H9 (cell line): ENCODE results near the gene KRTAP21-3. TPM values are rescaled to one million over a fixed set of nuclear protein-coding genes. Genes with fewer than 3 reads are reported as not detected.

Experiments
- DNase-seq: peaks from one replicate; pipeline ENCODE4 v3.0.0-alpha.2; 2017
- H2AFZ ChIP-seq: one replicate; pipeline ENCODE4 v1.6.1; 2013; ENCODE audit warnings: mild to moderate bottlenecking, low read length, control low read depth, moderate library complexity
- H2AK5ac ChIP-seq: 2 replicates; pipeline ENCODE4 v1.6.1; 2013; ENCODE audit warnings: low read length, control low read depth, mixed read lengths; ENCODE audit not compliant: insufficient read length
- H2BK120ac ChIP-seq: one replicate; pipeline ENCODE4 v1.6.1; 2013; ENCODE audit warnings: low read depth, mild to moderate bottlenecking, low read length, control low read depth, inconsistent platforms; ENCODE audit not compliant: poor library complexity, severe bottlenecking
- H2BK12ac ChIP-seq: 2 replicates; pipeline ENCODE4 v1.6.1; 2013; ENCODE audit warnings: low read length, control low read depth, mixed read lengths, low read depth; ENCODE audit not compliant: insufficient read length
- H2BK15ac ChIP-seq: 2 replicates; pipeline ENCODE4 v1.6.1; 2013; ENCODE audit warnings: low read depth, low read length, control low read depth
- H2BK20ac ChIP-seq: one replicate; pipeline ENCODE4 v1.6.1; 2013; ENCODE audit warnings: low read depth, mild to moderate bottlenecking, low read length, control low read depth, inconsistent platforms; ENCODE audit not compliant: poor library complexity, severe bottlenecking
- H2BK5ac ChIP-seq: 2 replicates; pipeline ENCODE4 v1.6.1; 2013; ENCODE audit warnings: low read length, control low read depth, mixed read lengths; ENCODE audit not compliant: insufficient read length
- H3K14ac ChIP-seq: 2 replicates; pipeline ENCODE4 v1.6.1; 2013; ENCODE audit warnings: low read length, control low read depth; ENCODE audit not compliant: insufficient read depth
- H3K18ac ChIP-seq: 2 replicates; pipeline ENCODE4 v1.6.1; 2013; ENCODE audit warnings: low read depth, mild to moderate bottlenecking, mixed read lengths, low read length, control low read depth; ENCODE audit not compliant: insufficient read length
- H3K23ac ChIP-seq: 2 replicates; pipeline ENCODE4 v1.6.1; 2013; ENCODE audit warnings: low read length, control low read depth, mixed read lengths, low read depth; ENCODE audit not compliant: insufficient read length
- H3K23me2 ChIP-seq: 2 replicates; pipeline ENCODE4 v1.6.1; 2013; ENCODE audit warnings: low read depth, mild to moderate bottlenecking, mixed read lengths, low read length, control low read depth; ENCODE audit not compliant: insufficient read length, poor library complexity, severe bottlenecking
- H3K27ac ChIP-seq: 2 replicates; pipeline ENCODE4 v1.5.1; 2013; ENCODE audit warnings: low read length, control low read depth, mixed read lengths, low read depth; ENCODE audit not compliant: insufficient read length
- H3K27me3 ChIP-seq: 2 replicates; pipeline ENCODE4 v1.6.1; 2013; ENCODE audit warnings: low read length, control low read depth, inconsistent platforms; ENCODE audit not compliant: insufficient read depth
- H3K4ac ChIP-seq: 2 replicates; pipeline ENCODE4 v1.6.1; 2013; ENCODE audit warnings: low read depth, mild to moderate bottlenecking, control low read depth, inconsistent platforms, low read length, moderate library complexity
- H3K4me1 ChIP-seq: 2 replicates; pipeline ENCODE4 v1.6.1; 2013; ENCODE audit warnings: low read length, control low read depth, inconsistent platforms; ENCODE audit not compliant: insufficient read depth
- H3K4me2 ChIP-seq: 2 replicates; pipeline ENCODE4 v1.6.1; 2013; ENCODE audit warnings: low read length, control low read depth, mixed read lengths; ENCODE audit not compliant: insufficient read length, insufficient read depth
- H3K56ac ChIP-seq: 2 replicates; pipeline ENCODE4 v1.6.1; 2013; ENCODE audit warnings: low read depth, mild to moderate bottlenecking, mixed read lengths, low read length, control low read depth; ENCODE audit not compliant: insufficient read length
- H3K79me1 ChIP-seq: 2 replicates; pipeline ENCODE4 v1.6.1; 2013; ENCODE audit warnings: low read depth, mild to moderate bottlenecking, moderate library complexity, low read length, control low read depth, inconsistent platforms; ENCODE audit not compliant: insufficient read depth, poor library complexity, severe bottlenecking
- H3K79me2 ChIP-seq: 2 replicates; pipeline ENCODE4 v1.6.1; 2013; ENCODE audit warnings: low read length, control low read depth, inconsistent platforms; ENCODE audit not compliant: insufficient read depth
- H3K9ac ChIP-seq: 2 replicates; pipeline ENCODE4 v1.6.1; 2013; ENCODE audit warnings: low read length, control low read depth, mixed read lengths; ENCODE audit not compliant: insufficient read length; ENCODE audit errors: extremely low read depth
- H3K9me3 ChIP-seq: one replicate; pipeline ENCODE4 v1.6.1; 2013; ENCODE audit warnings: low read depth, low read length, inconsistent platforms; ENCODE audit not compliant: control insufficient read depth
- H3T11ph ChIP-seq: one replicate; pipeline ENCODE4 v1.6.1; 2013; ENCODE audit warnings: mild to moderate bottlenecking, low read length, control low read depth, inconsistent platforms
- H4K20me1 ChIP-seq: one replicate; pipeline ENCODE4 v1.6.1; 2013; ENCODE audit not compliant: control insufficient read depth, insufficient read length, insufficient read depth
- H4K5ac ChIP-seq: 2 replicates; pipeline ENCODE4 v1.6.1; 2013; ENCODE audit warnings: low read depth, mild to moderate bottlenecking, mixed read lengths, low read length, control low read depth; ENCODE audit not compliant: insufficient read length
- H4K8ac ChIP-seq: replicated peaks from 2 replicates; pipeline ENCODE4 v1.6.1; 2013; ENCODE audit warnings: low read length, control low read depth, mixed read lengths, low read depth; ENCODE audit not compliant: insufficient read length
- H4K91ac ChIP-seq: 2 replicates; pipeline ENCODE4 v1.6.1; 2013; ENCODE audit warnings: low read depth, mild to moderate bottlenecking, moderate library complexity, mixed read lengths, low read length, control low read depth; ENCODE audit not compliant: insufficient read length
- H3K27ac Mint-ChIP-seq, 3 experiments: 2 replicates in 2 of 3; 3 replicates in 1 of 3; pipeline ENCODE4 v1.8.0; 2020 to 2021; ENCODE audit warnings: mixed read lengths in 3 of 3, mild to moderate bottlenecking in 1 of 3, moderate library complexity in 1 of 3
- H3K27me3 Mint-ChIP-seq: 2 replicates; pipeline ENCODE4 v1.8.0; 2021; ENCODE audit warnings: low read depth, mild to moderate bottlenecking, moderate library complexity, mixed read lengths
- H3K36me3 Mint-ChIP-seq, 3 experiments: 2 replicates in 2 of 3; 3 replicates in 1 of 3; pipeline ENCODE4 v1.8.0; 2020 to 2021; ENCODE audit warnings: low read depth in 3 of 3, mixed read lengths in 3 of 3; ENCODE audit not compliant: insufficient read depth in 1 of 3
- H3K4me1 Mint-ChIP-seq, 2 experiments: 2 replicates each; pipeline ENCODE4 v1.8.0; 2020; ENCODE audit warnings: mixed read lengths in 2 of 2
- H3K4me3 Mint-ChIP-seq, 2 experiments: 2 replicates in 1 of 2; 3 replicates in 1 of 2; pipeline ENCODE4 v1.8.0; 2020 to 2021; ENCODE audit warnings: mild to moderate bottlenecking in 2 of 2, mixed read lengths in 2 of 2, moderate library complexity in 1 of 2
- H3K9me3 Mint-ChIP-seq, 2 experiments: 2 replicates in 1 of 2; 3 replicates in 1 of 2; pipeline ENCODE4 v1.8.0; 2020; ENCODE audit warnings: mild to moderate bottlenecking in 2 of 2, mixed read lengths in 2 of 2, moderate library complexity in 1 of 2
- CTCF ChIP-seq: fragments of 200-600 bp; sonication (generic); conservative IDR thresholded peaks from 3 replicates; pipeline ENCODE4 v1.8.0; 2021; ENCODE audit warnings: antibody characterized with exemption, mild to moderate bottlenecking
- WGBS: extraction: QIAGEN DNeasy Blood & Tissue Kit; methylation state at CpG from one replicate; pipeline ENCODE4 v1.1.7; 2013; ENCODE audit warnings: missing lambda C conversion rate, low lambda C conversion rate, mixed read lengths; ENCODE audit not compliant: insufficient read length; ENCODE audit errors: extremely low coverage; 5-methylcytosine and 5-hydroxymethylcytosine counted together
- total RNA-seq: library from RNA; stranded (reverse); gene quantifications from 2 replicates; pipeline ENCODE4 v1.2.1, GENCODE V29; 2021

Gene KRTAP21-3
- total RNA-seq, 1 experiment from 2014 or later, result not detected

GRCh38 chr21:30726726-30727125, 8.1 kb upstream of the KRTAP21-3 start:
- no peak overlapping the region for H4K8ac ChIP-seq
- no peak overlapping the region for H2BK20ac ChIP-seq
- no peaks in the 10 kb centered on the region for H3K23me2 ChIP-seq
- no peak overlapping the region for H3K4ac ChIP-seq
- no peaks in the 10 kb centered on the region for H3K79me1 ChIP-seq
- no peaks in the 10 kb centered on the region for H4K20me1 ChIP-seq
- no peak overlapping the region for H3K18ac ChIP-seq
- no peak overlapping the region for H4K5ac ChIP-seq
- no peak overlapping the region for H2BK15ac ChIP-seq
- Mint-ChIP-seq H3K4me1 (no peaks in the 10 kb centered on the region), H3K9me3 (peaks cover 6 to 50% of the 10 kb centered on the region in 2 experiments; a peak in 4 of 5 replicates), H3K27ac (no peak overlapping the region), H3K27me3 (peaks cover 3% of the 10 kb centered on the region; the same call in 1 of the 2 replicates), H3K36me3 (peaks cover 0 to 33% (median 0%) of the 10 kb centered on the region in 3 experiments; a peak in 3 of 7 replicates), H3K4me3 (no peak overlapping the region)
- H3K23ac ChIP-seq, result no peak overlapping the region
- H3K14ac ChIP-seq, result no peak overlapping the region
- no peak overlapping the region for H3K4me2 ChIP-seq
- H2BK12ac ChIP-seq, result no peak overlapping the region
- no peak overlapping the region for H2AK5ac ChIP-seq
- H4K91ac ChIP-seq, result no peak overlapping the region
- H3K79me2 ChIP-seq, result no peaks in the 10 kb centered on the region
- no peak overlapping the region for H2BK5ac ChIP-seq
- H3K56ac ChIP-seq, result no peak overlapping the region
- H3K9ac ChIP-seq, result no peak overlapping the region
- no peak overlapping the region for H3K27ac ChIP-seq
- no peak overlapping the region for H2BK120ac ChIP-seq
- no peak overlapping the region for H3T11ph ChIP-seq
- DNase-seq, result no peak
- no peak overlapping the region for H2AFZ ChIP-seq
- TF ChIP-seq CTCF, result no peak
- H3K9me3 ChIP-seq, result no peaks in the 10 kb centered on the region
- no peaks in the 10 kb centered on the region for H3K27me3 ChIP-seq
- no peaks in the 10 kb centered on the region for H3K4me1 ChIP-seq
- WGBS, result no CpG with 5 or more reads among the region's 1 CpG
